IMR-90 (cell line): Measurements from ENCODE around the gene ARFGAP3. TPM values are rescaled to one million over a fixed set of nuclear protein-coding genes. Genes with fewer than 3 reads are reported as not detected.

Experiments
- ATAC-seq: fragments of 200-7000 bp; cut with Tn5 transposase; 2 replicates; pipeline ENCODE4 v1.9.1; 2020; ENCODE audit warnings: low read depth, mild to moderate bottlenecking, moderate library complexity
- BruUV-seq: library from RNA; stranded (reverse); fragments of 400-500 nt; replicated peaks from 2 replicates; lab custom pipeline; 2021; lab: Mats Ljungman, UMichigan
- CTCF ChIA-PET: fragments of 300-600 bp; formaldehyde crosslinking; extraction: SDS; loops from one replicate; lab custom pipeline; 2021; ENCODE audit warnings: antibody characterized with exemption; lab: Yijun Ruan, JAX
- POLR2A ChIA-PET: fragments of 300-600 bp; sonication (Branson Sonifier 250); formaldehyde crosslinking; loops from one replicate; lab custom pipeline; 2022; ENCODE audit warnings: antibody characterized with exemption; ENCODE audit not compliant: unreplicated experiment; lab: Charles Lee
- DNase-seq: peaks from one replicate; pipeline ENCODE4 v3.0.0; 2013
- H2AFZ ChIP-seq: replicated peaks from 2 replicates; pipeline ENCODE3; 2013; ENCODE audit warnings: low read length, mild to moderate bottlenecking; ENCODE audit not compliant: poor library complexity
- H2AK5ac ChIP-seq: 2 replicates; pipeline ENCODE4 v1.6.1; 2013; ENCODE audit warnings: low read depth, low read length, inconsistent platforms
- H2AK9ac ChIP-seq: replicated peaks from 2 replicates; pipeline ENCODE3; 2013; ENCODE audit warnings: mild to moderate bottlenecking, low read depth, low read length, moderate library complexity; ENCODE audit not compliant: poor library complexity
- H2BK120ac ChIP-seq: 2 replicates; pipeline ENCODE4 v1.6.1; 2013; ENCODE audit warnings: low read depth, low read length, inconsistent platforms
- H2BK15ac ChIP-seq: 3 replicates; pipeline ENCODE4 v1.6.1; 2013; ENCODE audit warnings: low read depth, low read length, inconsistent platforms
- H2BK20ac ChIP-seq: 2 replicates; pipeline ENCODE4 v1.6.1; 2013; ENCODE audit warnings: low read depth, mild to moderate bottlenecking, inconsistent platforms, low read length, moderate library complexity
- H2BK5ac ChIP-seq: 2 replicates; pipeline ENCODE4 v1.6.1; 2013; ENCODE audit warnings: mild to moderate bottlenecking, low read depth, low read length, inconsistent platforms; ENCODE audit not compliant: poor library complexity, severe bottlenecking
- H3K14ac ChIP-seq: replicated peaks from 2 replicates; pipeline ENCODE4 v1.6.1; 2013; ENCODE audit warnings: low read depth, low read length, inconsistent platforms
- H3K18ac ChIP-seq: 2 replicates; pipeline ENCODE4 v1.6.1; 2013; ENCODE audit warnings: low read depth, low read length, control low read depth
- H3K23ac ChIP-seq: 2 replicates; pipeline ENCODE4 v1.6.1; 2013; ENCODE audit warnings: low read depth, low read length, inconsistent platforms
- H3K27ac ChIP-seq: 2 replicates; pipeline ENCODE4 v1.5.1; 2013; ENCODE audit warnings: mild to moderate bottlenecking, control low read depth, low read length; ENCODE audit not compliant: insufficient read depth
- H3K27me3 ChIP-seq: 2 replicates; pipeline ENCODE4 v1.6.1; 2013; ENCODE audit warnings: low read length; ENCODE audit not compliant: control insufficient read depth, insufficient read depth
- H3K36me3 ChIP-seq: 2 replicates; pipeline ENCODE4 v1.6.1; 2013; ENCODE audit warnings: low read length, mixed read lengths; ENCODE audit not compliant: control insufficient read depth, insufficient read depth
- H3K4ac ChIP-seq: 2 replicates; pipeline ENCODE4 v1.6.1; 2013; ENCODE audit warnings: low read depth, low read length, inconsistent platforms
- H3K4me1 ChIP-seq: 2 replicates; pipeline ENCODE4 v1.6.1; 2013; ENCODE audit warnings: low read length, mixed read lengths; ENCODE audit not compliant: control insufficient read depth, insufficient read depth
- H3K4me2 ChIP-seq: 2 replicates; pipeline ENCODE4 v1.6.1; 2013; ENCODE audit warnings: low read depth, mild to moderate bottlenecking, control low read depth, low read length, moderate library complexity
- H3K4me3 ChIP-seq: 2 replicates; pipeline ENCODE4 v1.5.1; 2013; ENCODE audit warnings: low read depth, mild to moderate bottlenecking, control low read depth, low read length, moderate library complexity; ENCODE audit not compliant: insufficient read depth
- H3K56ac ChIP-seq: 2 replicates; pipeline ENCODE4 v1.6.1; 2013; ENCODE audit warnings: low read length, inconsistent platforms; ENCODE audit not compliant: insufficient read depth; ENCODE audit errors: extremely low read depth
- H3K79me1 ChIP-seq, 2 experiments: 2 replicates each; pipeline ENCODE4 v1.6.1; 2013; ENCODE audit warnings: low read length in 2 of 2, inconsistent platforms in 1 of 2, low read depth in 1 of 2
- H3K9ac ChIP-seq: 2 replicates; pipeline ENCODE4 v1.6.1; 2013; ENCODE audit warnings: low read depth, low read length, control low read depth
- H3K9me1 ChIP-seq: 2 replicates; pipeline ENCODE4 v1.6.1; 2013; ENCODE audit warnings: low read length, inconsistent platforms; ENCODE audit not compliant: insufficient read depth
- H3K9me3 ChIP-seq: 2 replicates; pipeline ENCODE4 v1.6.1; 2013; ENCODE audit warnings: low read length; ENCODE audit not compliant: control insufficient read depth, insufficient read depth
- H4K20me1 ChIP-seq: 2 replicates; pipeline ENCODE4 v1.6.1; 2013; ENCODE audit warnings: low read length, inconsistent platforms; ENCODE audit not compliant: insufficient read depth
- H4K5ac ChIP-seq: 2 replicates; pipeline ENCODE4 v1.6.1; 2013; ENCODE audit warnings: mild to moderate bottlenecking, low read depth, low read length, control low read depth
- H4K8ac ChIP-seq, 2 experiments: 2 replicates each; pipeline ENCODE4 v1.6.1; 2013; ENCODE audit warnings: low read depth in 2 of 2, low read length in 2 of 2, control low read depth in 1 of 2, inconsistent platforms in 1 of 2
- H4K91ac ChIP-seq: 2 replicates; pipeline ENCODE4 v1.6.1; 2013; ENCODE audit warnings: low read depth, low read length, inconsistent platforms; ENCODE audit not compliant: insufficient read depth
- CEBPB ChIP-seq: IDR thresholded peaks from 2 replicates; pipeline ENCODE4 v1.6.1; 2012; ENCODE audit warnings: low read depth, low read length, improper control_type of control experiment
- CTCF ChIP-seq: conservative IDR thresholded peaks from 2 replicates; pipeline ENCODE4 v1.5.1; 2012; ENCODE audit warnings: mild to moderate bottlenecking, low read depth, low read length, improper control_type of control experiment
- ELK1 ChIP-seq: fragments of 150-350 bp; IDR thresholded peaks from 2 replicates; pipeline ENCODE4 v1.6.1; 2016; ENCODE audit warnings: low read depth, mild to moderate bottlenecking, low read length, moderate library complexity, borderline replicate concordance
- FOS ChIP-seq: fragments of 150-350 bp; IDR thresholded peaks from 2 replicates; pipeline ENCODE4 v1.6.1; 2016; ENCODE audit warnings: low read depth, low read length
- RAD21 ChIP-seq: IDR thresholded peaks from 2 replicates; pipeline ENCODE4 v1.6.1; 2012; ENCODE audit warnings: low read length, improper control_type of control experiment
- WGBS, 2 experiments: methylation state at CpG; one replicate each; pipeline versions ENCODE4 v1.1.5 to v1.1.7; 2013; ENCODE audit warnings: missing lambda C conversion rate in 2 of 2; ENCODE audit not compliant: insufficient read length in 1 of 2; ENCODE audit errors: extremely low coverage in 2 of 2; 5-methylcytosine and 5-hydroxymethylcytosine counted together
- dilution Hi-C: fragments of 300-500 bp; cut with HindIII; formaldehyde crosslinking; loops from one replicate; pipeline ENCODE4 v1.14.3; 2018; ENCODE audit warnings: low sequenced_read_pairs; ENCODE audit not compliant: unreplicated experiment
- in situ Hi-C: fragments of 300-500 bp; cut with MboI; formaldehyde crosslinking; loops from 3 replicates; pipeline ENCODE4 v1.14.3; 2019; ENCODE audit warnings: low sequenced_read_pairs, inconsistent platforms, mixed read lengths
- intact Hi-C: fragments of 100-400 bp; cut with micrococcal nuclease; formaldehyde crosslinking; loops from 2 replicates; pipeline ENCODE4 v1.10.0; 2022
- polyA plus RNA-seq, 3 experiments: library from polyadenylated mRNA; depleted of rRNA; stranded (reverse); fragments of >200 nt; gene quantifications; 2 replicates each; pipeline ENCODE4 v1.2.3, GENCODE V29; 2012; ENCODE audit warnings: low replicate concordance in 1 of 3
- total RNA-seq: library from RNA; depleted of rRNA; stranded (reverse); fragments of >200 nt; gene quantifications from 2 replicates; pipeline ENCODE4 v1.2.3, GENCODE V29; 2012

ARFGAP3 gene
- total and polyA plus RNA-seq, 2 of the 4 experiments (the other 2 are of a cell fraction) = 50.0 to 70.1 TPM

GRCh38 chr22:42772647-42773046 is 84.4 kb downstream of the ARFGAP3 start:
- Histone ChIP-seq H3K56ac (no peak overlapping the region), H2BK15ac (no peak overlapping the region), H2AK9ac (no peak overlapping the region), H2BK5ac (no peak overlapping the region), H3K9me1 (peaks cover 6% of the 10 kb centered on the region; the same call in 1 of the 2 replicates), H4K20me1 (no peaks in the 10 kb centered on the region), H4K8ac (no peak overlapping the region), H2AK5ac (peak overlapping the region; percentile 58), H3K9me3 (no peaks in the 10 kb centered on the region), H2AFZ (no peak overlapping the region), H2BK120ac (peak overlapping the region; percentile 46; the same call in 1 of the 2 replicates), H2BK20ac (peak overlapping the region; percentile 26; the same call in 1 of the 2 replicates), H3K36me3 (no peaks in the 10 kb centered on the region), H3K23ac (no peak overlapping the region), H3K4me1 (peaks cover 16% of the 10 kb centered on the region), H3K4ac (peak overlapping the region; percentile 6; the same call in 1 of the 2 replicates), H3K9ac (no peak overlapping the region), H4K91ac (peak overlapping the region; percentile 22; the same call in 1 of the 2 replicates), H3K27me3 (no peaks in the 10 kb centered on the region), H3K4me2 (no peak overlapping the region), H3K27ac (no peak overlapping the region), H3K4me3 (no peak overlapping the region), H3K79me1 (no peaks in the 10 kb centered on the region), H4K5ac (no peak overlapping the region), H3K14ac (no peak overlapping the region), H3K18ac (no peak overlapping the region)
- TF ChIP-seq ELK1 (no peak), FOS (no peak), CTCF (no peak), CEBPB (no peak), RAD21 (no peak)
- no TSS peak for BruUV-seq
- intact Hi-C loops = no loop called here
- DNase-seq (no peak), ATAC-seq (no peak)
- CTCF ChIA-PET = no interaction called here
- in situ Hi-C loops = no loop called here
- WGBS, 2 experiments = 100% methylated on average over 1 of the region's 3 CpGs; no CpG with 5 or more reads in 1 of the 2 experiments
- POLR2A ChIA-PET = no interaction called here
- dilution Hi-C loops = no loop called here
